Activated CD8-positive, alpha-beta memory T cell treated with anti-CD3 and anti-CD28 coated beads for 24 hours (primary cell): ENCODE results near the gene TDRD1.

Experiments used
- DNase-seq: peaks from one replicate; pipeline ENCODE4 v3.0.0-alpha.2; 2020

The TDRD1 gene

DNA sequence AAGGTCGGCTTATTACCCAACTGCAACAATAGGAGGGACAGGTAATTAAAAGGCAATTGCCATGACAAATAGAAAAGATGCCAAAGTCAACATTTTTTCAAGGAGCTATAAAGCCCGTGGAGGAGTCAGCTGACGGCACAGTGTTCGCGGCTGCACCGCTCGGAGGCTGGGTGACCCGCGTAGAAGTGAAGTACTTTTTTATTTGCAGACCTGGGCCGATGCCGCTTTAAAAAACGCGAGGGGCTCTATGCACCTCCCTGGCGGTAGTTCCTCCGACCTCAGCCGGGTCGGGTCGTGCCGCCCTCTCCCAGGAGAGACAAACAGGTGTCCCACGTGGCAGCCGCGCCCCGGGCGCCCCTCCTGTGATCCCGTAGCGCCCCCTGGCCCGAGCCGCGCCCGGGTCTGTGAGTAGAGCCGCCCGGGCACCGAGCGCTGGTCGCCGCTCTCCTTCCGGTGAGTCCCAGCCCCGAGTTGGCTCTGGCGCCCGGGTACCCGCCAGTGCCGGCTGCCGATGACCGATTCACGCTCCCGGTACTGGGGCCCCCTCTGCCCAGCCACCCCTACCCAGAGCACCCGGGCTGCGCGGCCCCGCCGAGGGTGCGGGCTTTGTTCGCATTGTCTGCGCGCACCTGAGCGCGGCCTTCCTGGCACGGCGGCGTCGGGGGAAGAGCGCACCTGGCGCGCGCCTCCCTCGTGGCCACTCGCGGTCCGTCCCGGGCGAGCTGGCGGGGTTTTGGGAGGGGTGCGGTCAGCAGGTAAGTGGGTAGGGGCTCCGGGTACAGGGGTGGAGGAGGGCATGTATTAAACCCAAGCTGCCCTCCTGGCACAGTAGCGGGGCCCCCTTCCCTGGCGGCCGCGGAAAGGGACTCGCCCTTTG, 60.2 kb downstream of the TDRD1 start, which contains the start of gene VWA2:
Gene VWA2, plus strand, starts transcription at position 138 of the 877 bp plus-strand sequence. CDS start 9,460 bp downstream, outside the sequence.
- DNase-seq: peak; percentile 71

GRCh38 chr10:114239994-114240345, 60.8 kb downstream of the TDRD1 start:
- DNase-seq: no peak

DNA sequence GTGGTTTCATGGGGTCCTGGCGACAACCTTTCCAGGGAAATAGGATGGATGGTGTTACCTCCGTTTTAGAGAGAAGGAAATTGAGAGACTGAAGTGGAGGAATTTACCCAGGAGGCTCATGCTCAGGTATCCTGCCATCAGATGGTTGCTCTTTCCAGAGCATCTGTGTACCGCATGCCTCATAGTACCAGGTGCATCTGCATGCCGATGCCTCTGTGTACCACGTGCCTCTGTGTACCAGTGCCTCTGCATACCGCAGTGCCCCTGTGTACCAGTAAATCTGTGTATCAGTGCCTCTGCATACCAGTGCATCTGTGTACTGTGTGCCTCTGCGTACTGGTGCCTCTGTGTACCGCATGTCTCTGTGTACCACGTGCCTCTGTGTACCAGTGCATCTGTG, 63.1 kb downstream of the TDRD1 start:
- DNase-seq: no peak

- DNase-seq: no peak
Measured at GRCh38 chr10:114243661-114244060, 64.5 kb downstream of the TDRD1 start.

DNA sequence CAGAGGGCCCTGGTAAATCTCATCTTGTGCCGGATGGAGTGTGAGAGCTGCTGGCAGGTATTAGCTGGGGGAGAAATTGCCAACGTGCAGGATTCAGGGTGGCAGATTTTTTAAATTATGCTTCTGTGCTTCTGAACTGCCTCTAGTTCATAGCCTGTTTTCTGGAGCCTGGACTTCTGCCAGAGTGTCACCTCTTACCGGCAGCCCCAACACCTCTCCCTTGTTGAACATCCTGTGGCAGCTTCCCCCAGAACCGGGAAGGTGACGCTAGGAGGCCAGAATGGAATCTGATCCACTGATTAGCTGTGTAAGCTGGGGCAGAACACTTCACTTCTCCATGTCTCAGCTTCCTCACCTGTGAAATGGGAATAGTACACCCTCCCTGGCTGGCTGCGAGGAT, 65.0 kb downstream of the TDRD1 start:
- no peak for DNase-seq

DNA sequence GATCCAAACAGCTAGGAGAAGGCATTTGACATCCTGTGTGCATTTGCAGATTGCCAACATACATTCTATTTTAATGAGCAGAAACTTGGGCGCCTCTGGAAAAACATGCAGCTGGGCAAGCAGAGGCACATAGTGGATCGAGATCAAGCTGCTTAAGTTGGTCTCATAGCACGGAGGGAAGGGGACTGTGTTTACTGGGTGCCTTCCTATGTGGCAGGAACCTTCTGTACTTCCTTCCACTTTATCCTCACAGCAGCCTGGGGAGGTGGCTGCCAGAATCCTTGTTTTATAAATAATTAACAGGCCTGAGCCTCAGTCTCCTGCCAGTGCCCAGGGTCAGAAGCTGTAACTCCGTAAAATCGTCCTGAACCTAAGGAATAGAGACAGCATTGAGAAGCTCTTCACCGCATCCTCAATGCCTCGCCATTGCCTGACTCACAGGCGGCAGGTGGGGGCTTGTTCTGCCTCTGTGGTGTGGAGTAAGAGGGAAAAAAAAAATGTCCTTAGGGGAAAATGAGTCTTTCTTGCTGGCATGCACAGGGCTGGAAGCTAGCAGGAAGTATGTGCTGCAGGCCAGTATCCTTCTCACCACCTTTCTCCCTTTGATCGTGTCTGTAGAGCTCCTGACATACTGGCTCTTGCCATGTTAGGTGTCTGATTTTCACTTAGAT, 66.1 kb downstream of the TDRD1 start:
- DNase-seq: no peak

GRCh38 chr10:114246679-114247305, 67.6 kb downstream of the TDRD1 start:
- DNase-seq: no peak

DNA sequence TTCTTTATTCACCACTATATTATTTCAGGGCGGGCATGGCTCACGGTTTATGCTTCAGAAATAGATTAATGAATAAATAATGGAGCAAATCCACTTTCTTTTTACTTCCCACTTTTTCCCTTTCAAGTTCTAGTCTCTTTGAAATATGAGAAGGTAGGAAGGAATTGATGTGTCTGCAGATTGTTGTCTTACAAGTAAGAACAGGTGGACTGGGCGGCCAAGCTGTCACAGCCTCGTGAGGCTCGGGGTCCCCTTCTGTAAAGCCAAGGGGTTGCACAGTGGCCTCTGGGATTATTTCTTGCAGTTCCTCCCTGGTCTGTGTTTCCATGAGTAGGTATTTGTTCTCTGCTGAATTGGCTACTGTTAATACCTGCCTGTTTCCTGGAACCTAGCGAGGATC, 71.1 kb downstream of the TDRD1 start:
- no peak for DNase-seq

- no peak for DNase-seq
Measured at GRCh38 chr10:114250716-114251115, 71.6 kb downstream of the TDRD1 start.

- no peak for DNase-seq
Measured at GRCh38 chr10:114252092-114252491, 72.9 kb downstream of the TDRD1 start.

DNA sequence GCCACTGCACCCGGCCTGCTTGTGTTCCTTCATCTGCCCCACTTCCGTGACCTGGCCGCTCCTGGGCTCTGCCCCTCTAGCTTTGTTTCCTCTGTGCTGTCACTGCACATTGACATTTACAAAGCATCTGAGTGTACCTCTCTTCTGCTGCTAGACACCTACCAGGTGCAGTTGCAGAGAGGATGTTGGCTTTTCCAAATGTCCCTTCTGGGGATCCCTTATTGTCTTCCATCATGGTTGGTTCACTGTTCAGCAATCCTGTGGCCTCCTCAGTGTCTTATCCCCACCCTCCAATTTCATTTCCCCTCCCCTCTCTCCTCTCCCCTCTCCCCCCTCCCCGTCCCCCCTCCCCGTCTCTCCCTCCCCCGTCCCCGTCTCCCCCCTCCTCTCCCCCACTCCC, 73.7 kb downstream of the TDRD1 start:
- DNase-seq: no peak

- no peak for DNase-seq
Measured at GRCh38 chr10:114255227-114255626, 76.1 kb downstream of the TDRD1 start.

DNA sequence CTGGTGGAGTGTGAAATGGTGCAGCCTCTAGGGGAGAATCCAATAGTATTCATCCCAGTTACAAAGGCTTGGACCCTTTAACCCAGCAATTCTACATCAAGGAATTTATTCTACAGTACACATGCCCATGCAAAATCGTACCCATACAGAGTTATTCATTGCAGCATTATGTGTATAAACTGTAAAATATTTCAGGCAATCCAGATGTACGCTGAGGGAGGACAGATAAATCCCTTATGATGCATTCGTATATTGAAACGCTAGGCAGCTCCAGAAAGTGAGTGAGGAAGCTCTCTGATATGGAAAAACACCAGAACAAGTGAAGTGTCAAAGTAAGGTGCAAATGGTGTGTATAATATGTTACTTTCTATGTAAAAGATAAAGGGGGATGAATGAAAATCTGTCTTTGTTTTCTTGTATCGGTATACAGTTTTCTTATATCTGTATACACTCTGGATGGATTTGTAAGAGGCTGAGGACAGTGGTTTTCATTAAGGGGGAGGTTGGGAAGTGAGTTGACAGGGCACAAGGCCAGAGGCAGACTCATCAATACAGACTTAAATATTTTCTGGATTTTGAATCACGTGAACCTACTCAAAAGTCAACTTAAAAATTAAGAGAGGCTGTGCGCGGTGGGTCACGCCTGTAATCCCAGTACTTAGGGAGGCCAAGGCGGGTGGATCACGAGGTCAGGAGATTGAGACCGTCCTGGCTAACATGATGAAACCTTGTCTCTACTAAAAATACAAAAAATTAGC, 77.0 kb downstream of the TDRD1 start:
- no peak for DNase-seq

- DNase-seq: no peak
Measured at GRCh38 chr10:114256822-114257221, 77.7 kb downstream of the TDRD1 start.

- no peak for DNase-seq
Measured at GRCh38 chr10:114257498-114257897, 78.3 kb downstream of the TDRD1 start.

GRCh38 chr10:114258274-114258840, 79.2 kb downstream of the TDRD1 start:
- DNase-seq: no peak

DNA sequence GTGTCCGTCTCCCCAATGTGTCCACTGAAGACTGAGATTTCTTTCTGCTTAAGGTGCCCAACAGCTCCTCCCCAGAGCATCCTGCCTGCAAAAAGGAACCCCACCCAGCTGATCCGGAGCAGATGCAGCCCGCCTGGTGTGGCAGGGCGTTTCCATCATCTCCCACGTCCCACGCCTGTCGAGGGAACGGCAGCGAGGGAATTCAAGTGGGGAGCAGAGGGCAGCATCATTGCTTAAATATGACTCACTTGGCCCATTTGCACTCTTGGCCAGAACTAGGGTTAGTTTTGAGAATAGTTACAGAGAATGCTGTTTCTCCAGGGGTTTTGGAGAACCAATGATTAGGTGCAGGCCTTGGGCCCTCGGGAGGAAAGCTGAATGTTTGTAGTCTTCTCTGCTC, 80.7 kb downstream of the TDRD1 start:
- DNase-seq: no peak

DNA sequence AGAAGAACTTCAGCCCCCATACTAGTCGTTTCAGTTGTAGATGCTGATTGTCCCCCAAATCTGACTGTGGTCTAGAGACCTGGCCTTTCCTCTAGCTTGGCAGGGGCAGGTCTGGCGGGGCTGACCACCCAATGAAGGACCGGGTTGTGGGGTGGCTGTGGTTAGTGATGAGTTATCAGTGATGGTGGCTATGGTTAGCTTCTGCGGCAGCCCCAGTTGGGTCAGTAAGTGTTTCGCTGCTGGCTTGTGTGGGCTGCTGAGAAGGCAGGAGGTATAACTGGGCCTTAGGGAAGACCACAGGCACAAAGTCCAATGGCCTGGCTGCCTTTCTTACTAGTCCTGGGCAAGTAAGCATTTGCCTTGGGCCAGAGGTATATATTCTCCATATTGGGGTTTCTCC, 81.2 kb downstream of the TDRD1 start:
- DNase-seq: no peak

GRCh38 chr10:114261076-114261475, 81.9 kb downstream of the TDRD1 start:
- DNase-seq: no peak

- DNase-seq: no peak
Measured at GRCh38 chr10:114262496-114262895, 83.3 kb downstream of the TDRD1 start.

DNA sequence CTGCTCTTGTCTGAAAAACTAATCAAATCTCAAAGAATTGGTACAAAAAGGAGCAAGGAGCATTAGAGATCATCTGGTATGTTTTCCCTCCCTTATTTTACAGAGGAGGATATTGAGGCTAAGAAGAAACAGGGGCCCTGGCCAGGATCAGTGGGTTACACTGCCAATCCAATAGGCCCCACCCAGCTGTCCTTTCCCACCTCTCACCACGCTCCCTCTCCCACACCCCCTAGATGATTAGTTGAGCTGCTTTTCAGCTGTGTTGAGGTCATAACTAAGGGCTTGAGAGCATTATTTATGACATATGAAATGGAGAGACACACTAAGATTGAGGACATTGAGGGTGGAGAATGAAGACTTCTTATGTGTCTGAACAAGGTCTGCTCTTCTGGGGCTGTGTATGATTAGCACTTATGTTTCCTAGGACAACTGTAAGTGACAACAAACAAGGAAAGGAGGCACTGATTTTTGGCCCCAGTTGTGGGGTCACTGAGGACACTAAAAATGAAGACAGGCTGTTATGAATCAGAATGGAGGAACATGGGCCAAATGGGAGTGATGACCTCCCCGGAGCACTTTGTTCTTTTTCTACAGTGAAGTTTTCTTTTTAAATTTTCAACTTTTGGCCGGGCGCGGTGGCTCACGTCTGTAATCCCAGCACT, 86.4 kb downstream of the TDRD1 start:
- DNase-seq: no peak

DNA sequence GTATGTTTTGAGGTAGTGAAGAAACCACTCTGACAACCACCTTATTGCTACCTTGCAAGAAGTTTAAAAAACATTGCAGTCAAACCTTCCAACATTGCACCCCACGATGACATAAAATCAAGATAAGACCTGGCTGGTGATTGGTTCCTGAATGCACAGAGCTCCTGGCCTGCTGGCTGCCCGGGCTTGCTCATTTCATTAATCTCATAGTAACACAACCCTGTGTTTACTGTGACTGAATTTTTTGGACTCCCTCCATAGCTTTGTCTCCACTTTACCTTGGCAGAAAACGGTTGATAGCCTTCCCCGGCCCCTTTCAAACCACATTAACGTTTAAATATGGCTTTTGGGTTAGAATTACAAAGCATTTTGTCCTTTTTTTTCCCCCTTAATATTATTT, 87.4 kb downstream of the TDRD1 start:
- DNase-seq: no peak
